ENCODE results near the gene DDX51.

The DDX51 gene

DNA sequence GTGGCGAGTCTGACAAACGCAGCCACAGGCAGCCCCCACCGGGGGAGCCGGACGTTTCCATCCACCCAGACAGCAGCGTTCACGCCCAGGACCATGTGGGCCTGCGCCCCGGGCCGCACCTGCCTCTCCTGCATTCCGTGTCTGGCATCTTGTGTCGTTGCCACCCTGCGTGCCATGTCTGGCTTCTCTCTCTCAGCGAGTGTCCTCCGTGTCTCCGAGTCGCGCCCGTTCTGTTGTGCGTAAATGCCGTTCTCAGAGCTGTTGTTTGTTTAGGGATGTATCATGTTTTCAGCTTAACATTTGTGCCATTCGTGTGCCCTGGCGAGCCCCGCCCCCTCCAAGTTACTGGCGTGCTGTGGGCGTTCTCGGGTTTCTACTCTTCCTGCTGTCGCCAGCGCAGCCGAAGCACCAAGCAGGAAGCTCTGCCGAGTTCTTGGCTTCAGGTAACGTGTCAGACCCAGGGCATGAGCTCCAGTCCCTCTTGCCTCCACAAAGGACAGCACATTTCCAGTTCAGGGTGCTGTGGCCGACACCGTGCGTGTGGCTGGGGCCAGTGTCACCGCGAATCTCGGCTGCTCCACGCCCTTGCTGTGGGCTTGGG is 34.8 kb upstream of the DDX51 start:
- DNase-seq: no peak

DNA sequence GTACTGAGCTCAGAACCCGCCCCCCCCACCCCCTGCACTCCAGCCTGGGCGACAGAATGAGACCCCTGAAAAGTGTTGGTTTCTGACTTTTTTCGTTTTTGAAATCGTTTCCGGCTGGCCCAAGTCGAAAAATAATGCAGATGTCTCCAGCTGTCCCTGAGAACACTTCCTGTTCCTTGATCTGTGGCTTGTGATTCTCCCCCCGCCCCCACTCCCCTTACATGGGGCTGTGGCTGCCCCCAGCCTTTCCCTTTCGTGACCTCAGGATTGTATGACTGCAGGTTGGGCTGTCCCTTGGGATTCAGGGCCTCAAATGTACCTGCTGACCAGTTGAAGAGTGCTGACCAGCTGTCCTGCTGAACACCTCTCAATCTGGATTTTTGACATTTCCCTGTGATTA is 34.2 kb upstream of the DDX51 start:
- DNase-seq: peak; percentile 60

DNA sequence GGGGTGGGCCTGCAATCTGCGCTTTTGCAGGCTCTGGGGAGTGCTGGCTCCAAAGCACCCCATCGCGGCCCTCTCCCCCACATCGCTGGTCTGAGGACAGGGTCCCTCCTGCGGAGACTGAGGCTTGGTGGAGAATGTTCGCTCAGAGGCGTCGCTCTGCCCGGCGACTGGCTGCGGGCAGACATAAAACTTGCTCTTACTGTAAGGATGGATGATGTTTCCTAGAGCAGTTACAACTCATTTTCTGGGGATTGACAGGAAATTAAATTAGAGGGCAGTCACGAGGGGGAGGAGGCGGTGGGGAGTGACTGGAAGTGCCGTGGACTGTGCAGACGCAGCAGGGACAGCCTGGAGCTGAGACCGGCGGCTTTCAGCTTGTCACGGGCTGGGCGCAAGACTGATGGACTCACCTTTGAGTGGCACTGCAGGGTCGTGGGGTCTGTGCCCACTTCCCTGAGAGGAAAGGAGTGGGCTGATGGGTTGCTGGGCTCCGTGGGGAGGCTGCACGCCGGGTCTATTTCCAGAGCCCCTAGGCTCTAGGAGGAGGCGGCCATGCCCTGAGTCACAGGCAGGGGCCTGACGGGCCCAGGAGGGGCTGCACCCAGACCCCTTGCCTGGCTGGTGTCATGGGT is 32.9 kb upstream of the DDX51 start:
- no peak for DNase-seq

DNA sequence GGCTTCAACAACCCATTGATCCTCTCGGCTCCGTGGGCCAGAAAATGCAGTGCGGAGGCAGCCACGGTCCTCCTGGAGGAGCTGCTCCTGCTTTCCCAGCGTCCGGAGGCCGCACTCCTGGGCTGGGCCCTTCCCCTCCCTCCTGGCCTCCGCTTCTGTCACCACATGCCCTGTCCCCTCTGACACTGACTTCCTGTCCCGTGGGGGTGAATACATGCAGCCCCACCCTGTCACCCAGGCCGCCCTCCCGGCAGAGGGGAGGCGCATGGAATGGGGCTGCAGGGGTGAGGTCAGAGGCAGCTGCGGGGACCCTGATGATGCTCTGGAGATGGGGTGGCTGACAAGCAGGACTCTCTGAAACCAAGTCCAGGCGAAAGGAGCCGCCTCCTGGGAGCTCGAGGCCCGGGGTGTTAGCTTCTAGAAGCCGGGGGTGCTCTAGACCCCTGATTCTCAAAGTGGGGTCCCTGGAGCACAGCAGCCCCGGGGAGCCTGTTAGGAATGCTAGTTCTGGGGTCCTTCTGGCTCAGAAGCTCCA is 32.3 kb upstream of the DDX51 start:
- no peak for DNase-seq

DNA sequence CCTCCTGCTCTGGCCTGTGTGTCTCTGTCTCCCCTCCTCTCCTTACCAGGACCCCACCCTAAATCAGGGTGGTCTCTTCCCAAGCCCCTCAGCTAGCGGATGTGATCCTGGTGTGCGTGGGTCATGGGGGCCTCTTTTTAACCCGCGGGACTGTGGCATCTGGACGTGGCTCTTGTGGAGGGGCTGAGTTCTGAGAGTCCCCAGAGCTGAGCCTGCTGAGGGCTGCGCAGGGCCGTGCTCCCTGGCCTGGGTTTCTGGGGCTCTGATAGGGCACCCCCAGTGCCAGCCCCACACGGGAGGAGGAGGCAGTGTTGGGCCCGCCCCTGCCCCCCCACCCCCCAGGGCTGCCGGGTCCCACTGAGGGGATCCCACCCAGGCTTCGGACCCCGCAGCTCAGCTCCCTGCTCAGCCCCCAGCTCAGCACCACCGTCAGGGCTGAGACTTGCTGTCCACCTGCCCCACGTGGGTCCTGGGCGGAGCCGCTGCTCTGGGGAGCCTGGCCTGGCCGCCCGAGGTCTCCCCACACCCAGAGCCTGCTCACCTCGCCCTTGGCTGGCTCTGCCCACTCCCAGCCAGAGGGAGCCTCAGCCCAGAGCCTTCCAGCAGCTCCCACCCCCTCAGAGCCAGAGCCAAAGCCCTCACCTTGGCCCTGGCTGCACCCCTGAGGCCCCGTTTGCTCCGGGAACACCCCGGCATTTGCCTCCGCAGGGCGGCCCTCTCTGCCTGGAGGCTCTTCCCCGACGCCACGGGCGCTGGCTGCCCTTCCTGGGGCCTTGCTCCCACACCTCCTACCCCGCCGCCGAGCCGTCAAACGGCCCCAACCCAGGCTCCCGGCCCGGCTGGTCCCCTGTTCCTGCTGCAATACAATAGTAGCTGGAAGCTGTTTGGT is 31.6 kb upstream of the DDX51 start:
- DNase-seq: no peak

DNA sequence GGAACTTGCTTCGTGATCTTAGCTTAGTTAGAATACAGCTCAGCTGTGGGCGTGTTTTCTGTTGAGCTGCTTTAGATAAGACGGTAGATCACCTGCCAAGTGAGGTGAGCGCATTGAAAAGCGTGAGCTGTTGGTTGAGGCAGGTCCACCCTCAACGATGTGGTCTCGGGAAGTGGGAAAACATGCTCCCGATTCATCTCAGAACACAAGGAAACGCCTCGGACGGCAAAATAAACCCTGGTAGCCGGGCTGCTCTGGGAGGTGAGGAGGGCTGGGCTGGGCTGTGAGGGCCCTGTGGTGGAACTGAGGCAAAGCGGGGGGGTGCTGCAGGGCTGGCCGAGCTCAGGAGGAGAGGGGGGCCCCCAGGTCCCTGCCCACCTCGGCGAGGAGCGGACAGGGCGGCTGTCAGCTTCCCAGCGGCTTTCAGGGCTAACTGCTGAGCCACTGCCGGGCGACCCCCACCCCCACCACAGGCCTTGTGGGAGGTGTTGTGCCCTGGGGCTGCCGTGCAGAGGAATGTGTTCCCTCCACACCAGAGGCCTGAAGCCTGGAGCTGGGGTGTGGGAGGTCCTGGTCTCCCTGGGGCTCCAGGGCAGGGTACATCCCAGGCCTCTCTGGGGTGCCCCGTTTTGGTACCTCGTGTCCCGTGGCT is 30.8 kb upstream of the DDX51 start:
- DNase-seq: no peak

DNA sequence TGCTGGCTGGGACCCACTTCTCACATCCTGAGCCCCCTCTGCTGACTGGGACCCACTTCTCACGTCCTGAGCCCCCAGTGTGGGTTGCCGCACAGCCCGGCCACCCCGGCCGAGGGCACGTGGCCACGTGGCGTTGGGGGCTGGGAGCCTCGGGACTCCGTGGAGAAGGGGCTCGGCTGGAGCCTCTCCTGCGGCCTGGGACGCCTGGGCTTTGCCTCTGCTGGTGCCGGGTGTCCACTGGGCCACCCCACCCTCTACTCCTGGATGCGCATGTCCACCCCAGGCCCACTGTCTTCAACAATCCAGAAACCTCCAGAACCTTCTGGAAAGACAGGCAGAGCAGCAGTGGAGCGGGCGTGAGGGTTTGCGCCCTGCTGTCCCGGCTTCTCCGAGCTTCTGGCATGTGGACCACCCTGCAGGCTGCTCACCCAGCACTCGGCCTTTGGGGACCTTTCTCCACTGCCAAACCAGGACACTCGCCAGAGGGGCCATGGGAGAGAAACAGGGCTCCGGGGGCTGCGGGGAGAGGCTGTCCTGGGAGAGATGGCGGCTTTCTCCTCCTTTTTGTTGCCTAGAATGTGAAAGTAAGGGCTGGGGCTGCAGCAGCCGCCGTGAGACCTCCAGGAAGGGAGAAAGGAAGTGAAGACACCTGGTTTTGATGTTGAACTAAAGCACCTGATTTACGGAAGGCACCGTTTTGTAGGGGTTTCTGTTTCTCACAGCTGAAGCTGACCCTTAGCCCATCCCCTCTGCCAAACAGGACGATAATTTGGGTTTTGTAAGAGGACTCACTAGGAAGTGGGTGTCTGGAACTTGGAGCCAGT is 30.1 kb upstream of the DDX51 start:
- no peak for DNase-seq

DNA sequence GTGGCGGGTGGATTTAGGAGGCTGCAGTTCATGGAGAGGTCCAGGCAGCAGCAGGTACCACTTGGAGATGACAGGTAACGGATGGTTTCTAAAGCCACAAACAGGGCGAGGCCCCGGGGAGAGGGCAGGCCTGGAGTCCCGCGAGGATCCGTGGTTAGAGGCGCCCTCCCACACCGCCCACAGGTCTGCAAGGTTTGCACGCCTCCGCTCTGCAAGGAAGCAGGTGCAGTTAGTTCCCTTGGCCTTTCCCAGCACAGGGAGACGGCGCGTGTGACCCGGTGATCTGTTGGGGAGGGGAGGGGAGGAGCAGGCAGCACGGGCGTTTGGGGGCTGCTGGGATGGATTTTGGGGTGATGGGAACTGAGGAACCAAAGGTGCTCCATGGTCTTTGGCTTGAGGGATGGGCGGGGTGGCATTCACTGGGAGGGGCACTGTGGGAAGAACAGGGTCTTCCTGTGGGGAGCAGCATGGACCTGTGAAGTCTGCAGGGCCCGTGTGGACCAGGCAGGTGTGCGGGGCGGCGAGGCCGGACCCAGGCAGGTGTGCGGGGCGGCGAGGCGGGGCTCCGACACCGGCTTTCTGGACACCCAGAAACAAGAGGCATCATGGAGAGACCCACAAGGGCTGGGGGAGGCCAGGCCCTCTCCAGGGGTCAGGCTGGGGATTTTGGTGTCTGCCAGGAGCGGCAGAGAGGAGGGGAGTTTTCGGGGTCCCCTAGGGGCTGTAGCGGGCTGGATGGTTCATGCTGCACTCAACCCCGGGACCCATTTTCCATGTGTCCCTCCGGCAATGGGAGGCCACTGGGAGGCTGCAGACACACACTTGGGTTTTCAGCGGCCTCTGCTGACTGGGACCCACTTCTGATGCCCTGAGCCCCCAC is 29.3 kb upstream of the DDX51 start:
- DNase-seq: no peak

DNA sequence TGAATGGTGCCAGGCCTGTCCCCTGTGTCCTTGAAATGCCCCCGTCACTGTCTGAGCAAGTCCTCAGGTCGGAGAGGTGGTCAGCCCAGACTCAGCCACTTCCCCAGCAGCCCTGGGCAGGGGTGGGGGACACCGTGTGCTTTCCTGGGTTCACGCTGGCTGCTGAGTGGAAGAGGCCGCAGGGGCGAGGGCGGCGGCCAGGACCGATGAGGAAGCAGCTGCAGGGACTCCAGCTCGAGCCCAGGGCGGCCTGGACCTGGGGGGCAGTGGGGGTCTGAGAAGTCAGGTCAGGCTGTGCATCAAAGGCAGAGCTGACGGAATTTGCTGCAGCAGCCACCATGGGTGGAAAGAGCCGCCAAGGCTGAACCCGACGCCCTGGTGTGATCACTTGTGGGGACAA is 28.5 kb upstream of the DDX51 start:
- no peak for DNase-seq

DNA sequence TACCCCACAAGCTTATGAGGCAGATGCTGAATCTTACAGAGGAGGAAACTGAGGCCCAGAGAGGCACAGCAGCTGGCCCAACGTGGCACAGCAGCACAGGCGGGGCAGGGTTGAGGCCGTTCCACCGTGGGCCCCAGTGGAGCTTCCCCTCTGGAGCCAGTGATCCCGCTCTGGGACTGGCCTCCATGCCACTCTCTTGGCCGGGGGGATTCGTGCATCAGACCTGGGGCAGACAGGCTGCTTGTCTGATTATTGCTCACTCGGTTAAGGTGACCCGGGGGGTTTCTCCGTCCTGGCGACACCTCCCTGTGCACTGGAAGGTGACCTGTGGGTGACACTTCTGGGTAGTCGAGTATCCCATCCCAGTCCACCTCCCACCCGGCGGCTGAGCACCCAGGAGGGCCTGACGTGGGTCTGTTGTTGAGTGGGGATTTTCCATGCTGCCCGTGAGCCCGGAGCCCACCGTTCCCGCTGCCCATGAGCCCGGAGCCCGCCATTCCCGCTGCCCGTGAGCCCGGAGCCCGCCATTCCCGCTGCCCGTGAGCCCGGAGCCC is 27.9 kb upstream of the DDX51 start:
- DNase-seq: no peak

DNA sequence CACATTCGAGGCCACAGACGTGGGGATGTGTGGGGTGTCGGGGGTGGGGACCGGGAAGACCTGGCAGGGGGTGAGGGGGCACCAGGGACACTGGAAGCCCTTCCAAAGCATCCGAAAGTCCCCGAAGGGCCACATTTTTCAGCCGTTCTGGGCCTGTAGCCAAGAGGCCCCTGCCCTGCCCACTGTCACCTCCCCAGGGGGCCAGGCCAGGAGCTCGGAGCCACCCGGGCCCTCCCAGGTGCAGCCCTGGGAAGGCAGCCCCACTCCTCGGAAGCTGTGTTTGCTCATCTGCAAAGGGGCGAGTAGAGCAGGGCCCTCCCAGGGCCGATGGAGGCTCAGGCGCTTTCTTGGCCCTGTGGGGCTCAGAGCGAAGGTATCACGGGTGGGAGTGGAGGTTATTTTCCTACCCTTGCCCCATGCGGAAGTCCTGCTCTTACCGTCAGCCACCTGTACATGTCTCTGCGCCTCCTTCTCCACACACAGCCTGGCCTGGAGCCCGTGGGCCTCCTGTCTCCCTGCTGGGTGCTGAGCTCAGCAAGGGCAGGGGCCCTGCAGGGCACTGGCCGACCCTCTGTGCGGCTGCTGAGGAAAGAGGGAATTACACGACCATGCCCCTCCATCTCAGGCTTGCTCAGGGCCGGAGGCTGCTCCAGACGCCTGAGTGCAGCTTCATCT is 27.3 kb upstream of the DDX51 start:
- DNase-seq: no peak

DNA sequence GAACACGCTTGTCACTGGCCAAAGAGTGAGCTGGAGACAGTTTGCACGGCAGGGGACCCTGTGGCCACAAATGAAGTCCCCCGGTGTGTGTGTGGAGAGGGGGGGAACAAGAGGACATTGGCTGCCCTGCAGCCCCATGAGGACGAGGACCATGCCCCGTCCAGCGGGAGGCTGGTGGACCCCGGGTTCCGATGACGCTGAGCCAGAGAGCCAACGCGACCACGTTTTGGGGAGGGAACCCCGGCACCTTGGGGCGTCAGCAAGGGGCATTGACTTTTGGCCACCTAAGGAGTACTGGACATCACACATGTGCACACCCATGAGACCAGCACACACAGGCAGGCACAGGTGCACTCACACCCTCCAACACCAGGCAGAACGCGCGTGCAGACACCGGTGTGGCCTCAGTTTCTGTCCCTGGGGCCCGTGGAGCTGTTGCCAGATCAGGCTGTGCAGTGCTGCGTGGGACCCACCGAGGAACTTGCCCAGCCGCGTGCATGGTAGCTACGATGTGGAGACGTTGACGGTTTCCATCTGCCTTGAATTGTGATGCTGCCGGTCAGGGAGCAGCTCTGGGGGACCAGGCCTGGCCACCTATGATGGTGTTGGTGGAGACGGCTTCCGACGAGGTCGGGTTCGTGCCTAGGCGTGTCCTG is 26.6 kb upstream of the DDX51 start:
- no peak for DNase-seq

DNA sequence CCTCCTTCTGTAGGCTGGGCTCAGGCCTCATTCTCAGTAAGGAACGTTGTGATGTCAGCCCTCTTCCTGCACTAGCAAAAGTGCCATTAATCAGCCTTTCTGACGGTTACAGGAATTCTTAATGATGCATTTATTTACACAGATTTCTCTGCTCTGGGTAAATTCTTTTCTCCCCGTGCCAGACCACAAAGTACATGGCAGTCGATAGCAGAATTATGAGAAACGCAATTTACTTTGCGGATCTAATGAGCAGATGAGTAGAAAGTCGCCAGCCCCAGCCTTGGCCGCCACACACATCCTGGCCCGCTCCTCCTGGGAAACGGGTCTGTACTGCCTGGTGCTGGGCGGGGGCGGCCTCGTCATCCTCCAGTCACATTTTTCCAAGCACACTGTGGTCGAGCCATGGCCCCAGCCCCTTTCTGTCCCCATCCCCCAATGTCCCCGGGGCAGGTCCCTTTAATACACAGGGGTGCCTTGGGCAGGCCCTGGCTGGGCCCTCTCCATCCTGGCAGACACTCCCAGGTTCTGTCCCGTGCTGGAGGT is 26.0 kb upstream of the DDX51 start:
- no peak for DNase-seq

DNA sequence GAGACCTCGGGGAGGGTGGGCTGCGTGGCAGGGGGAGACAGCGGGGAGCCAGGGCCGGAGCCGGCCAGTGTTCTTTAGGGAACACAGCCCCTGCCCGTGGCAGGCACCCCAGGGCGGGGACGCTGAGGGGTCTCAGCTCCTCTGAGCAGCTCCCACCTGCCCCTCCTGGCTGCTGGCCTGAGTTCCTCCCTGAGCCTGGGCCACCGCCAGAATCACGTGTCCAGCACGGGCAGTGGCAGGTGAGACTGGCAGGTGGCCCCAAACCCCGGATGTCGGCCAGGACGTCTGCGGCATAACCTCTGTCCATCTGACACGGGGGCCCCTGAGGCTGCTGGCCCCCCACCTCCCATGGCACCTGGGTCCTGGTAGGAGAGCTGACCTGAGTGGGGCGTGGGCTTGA is 25.3 kb upstream of the DDX51 start:
- DNase-seq: no peak

DNA sequence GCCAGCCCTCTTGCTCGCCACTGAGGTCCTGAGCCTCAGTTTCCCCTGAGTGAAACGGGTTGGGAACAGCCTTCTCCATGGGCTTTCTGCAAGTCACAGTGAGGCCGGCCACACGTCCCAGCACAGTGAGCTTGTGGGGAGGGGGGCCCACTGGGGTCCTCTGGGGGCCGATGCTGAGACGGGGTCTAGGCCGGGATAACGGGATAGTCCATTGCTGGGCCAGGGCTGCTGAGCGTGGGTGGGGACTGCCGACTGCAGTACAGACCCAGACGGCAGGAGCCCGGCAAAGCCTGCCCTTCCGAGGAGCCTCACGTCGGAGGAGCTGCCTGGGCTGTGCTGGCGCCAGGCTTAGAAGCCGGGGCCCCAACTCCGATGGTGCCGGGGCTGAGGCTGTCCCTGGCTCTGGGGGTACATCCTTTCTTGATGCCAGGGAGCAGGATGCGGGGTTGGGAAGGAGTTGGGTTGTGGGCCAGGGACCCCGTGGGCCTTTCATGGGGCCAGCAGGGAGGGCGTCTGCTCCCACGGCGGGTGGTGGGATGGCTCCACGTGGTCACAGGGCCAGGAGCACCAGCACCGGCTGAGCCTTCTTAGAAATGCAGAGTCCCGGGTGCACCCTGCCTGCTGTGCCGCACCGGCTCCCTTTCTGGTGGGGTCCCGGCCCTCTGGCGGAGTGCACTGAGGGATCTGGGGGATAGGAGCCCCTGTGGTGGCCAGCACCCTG is 24.4 kb upstream of the DDX51 start:
- DNase-seq: no peak

DNA sequence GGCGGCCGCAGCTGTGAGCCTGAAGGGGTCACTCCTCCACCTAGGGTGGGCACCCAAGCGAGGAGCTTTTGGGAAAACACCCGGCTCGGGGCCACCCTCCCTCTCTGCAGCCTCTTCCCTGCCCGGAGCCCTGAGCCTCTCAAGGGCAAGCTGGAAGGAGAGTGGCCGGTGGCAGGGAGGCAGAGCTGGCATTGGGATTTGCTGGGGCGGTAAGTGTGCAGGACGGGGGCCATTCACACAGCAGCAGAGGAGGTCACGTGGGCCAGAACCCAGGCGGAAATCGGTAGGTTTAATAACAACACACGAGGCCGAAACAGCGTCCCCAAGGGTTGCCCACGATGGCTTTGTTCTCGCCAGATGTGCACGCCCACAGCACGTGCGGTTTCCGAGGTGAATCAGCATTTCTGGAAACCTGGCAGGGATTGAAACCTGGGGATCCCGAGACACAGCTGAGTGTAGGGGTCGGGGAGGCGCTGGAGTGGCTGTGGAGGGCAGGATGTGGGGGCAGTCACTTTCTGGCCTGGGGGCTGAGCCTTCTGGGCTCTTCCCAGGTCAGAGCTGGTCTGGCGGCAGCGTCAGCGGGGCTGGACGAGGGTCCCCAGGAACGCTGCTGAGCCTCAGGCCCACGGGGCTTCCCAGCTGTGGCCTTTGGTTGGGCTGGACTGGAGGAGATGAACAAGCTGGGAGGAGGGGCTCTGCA is 23.6 kb upstream of the DDX51 start:
- no peak for DNase-seq

DNA sequence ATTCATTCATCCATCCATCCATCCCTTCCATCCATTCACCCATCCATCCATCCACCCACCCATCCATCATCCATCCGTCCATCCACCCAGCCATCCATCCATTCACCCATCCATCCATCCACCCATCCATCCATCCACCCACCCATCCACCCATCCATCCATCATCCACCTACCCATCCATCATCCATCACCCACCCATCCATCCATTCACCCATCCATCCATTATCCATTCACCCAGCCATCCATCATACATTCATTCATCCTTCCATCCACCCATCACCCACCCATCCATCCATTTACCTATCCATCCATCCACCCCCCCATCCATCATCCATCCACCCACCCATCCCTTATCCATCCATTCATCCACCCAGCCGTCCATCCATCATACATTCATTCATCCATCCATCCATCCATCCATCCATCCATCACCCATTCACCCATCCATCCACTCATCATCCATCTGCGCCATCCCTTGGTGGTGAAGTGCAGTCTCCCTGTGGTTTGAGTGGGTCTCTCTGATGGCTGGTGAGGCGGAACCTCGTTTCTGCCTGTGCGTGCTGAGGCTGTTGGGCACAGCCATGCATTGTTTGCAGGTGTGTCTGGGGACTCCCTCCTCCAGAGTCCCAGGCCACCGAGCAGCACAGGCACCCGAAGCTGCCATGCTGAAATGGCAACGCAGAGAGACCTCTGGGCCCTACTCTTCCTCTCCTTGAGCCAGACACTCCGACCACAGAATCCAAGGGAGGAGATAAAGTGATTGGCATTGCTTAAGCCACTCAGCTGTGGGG is 22.9 kb upstream of the DDX51 start:
- no peak for DNase-seq
